ENCODE measurements around the gene NAA10.

GRCh38 chrX:153966841-153967535 lies 32.2 kb upstream of the NAA10 start:
- TF ChIP-seq, protein P1, sequence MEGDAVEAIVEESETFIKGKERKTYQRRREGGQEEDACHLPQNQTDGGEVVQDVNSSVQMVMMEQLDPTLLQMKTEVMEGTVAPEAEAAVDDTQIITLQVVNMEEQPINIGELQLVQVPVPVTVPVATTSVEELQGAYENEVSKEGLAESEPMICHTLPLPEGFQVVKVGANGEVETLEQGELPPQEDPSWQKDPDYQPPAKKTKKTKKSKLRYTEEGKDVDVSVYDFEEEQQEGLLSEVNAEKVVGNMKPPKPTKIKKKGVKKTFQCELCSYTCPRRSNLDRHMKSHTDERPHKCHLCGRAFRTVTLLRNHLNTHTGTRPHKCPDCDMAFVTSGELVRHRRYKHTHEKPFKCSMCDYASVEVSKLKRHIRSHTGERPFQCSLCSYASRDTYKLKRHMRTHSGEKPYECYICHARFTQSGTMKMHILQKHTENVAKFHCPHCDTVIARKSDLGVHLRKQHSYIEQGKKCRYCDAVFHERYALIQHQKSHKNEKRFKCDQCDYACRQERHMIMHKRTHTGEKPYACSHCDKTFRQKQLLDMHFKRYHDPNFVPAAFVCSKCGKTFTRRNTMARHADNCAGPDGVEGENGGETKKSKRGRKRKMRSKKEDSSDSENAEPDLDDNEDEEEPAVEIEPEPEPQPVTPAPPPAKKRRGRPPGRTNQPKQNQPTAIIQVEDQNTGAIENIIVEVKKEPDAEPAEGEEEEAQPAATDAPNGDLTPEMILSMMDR (IDR thresholded peaks at IDR 0.05): no peak
- TF ChIP-seq EP300 (IDR thresholded peaks at IDR 0.05; ENCODE audit: low read depth) (no peak), POLR2A (IDR thresholded peaks at IDR 0.05) (no peak)
